Inflammatory macrophage (primary cell): ENCODE results near the gene ULBP1.
"Not testable (repeated sequence)": the region's sequence is repeated elsewhere in the genome, so short reads cannot be mapped to it uniquely, and the experiment has no call there.

ENCODE experiments used
- DNase-seq, 2 donors: peaks; one replicate each; pipeline ENCODE4 v3.0.0-alpha.2; 2020 to 2022

The ULBP1 gene

GRCh38 chr6:149978610-149979009 lies 14.9 kb downstream of the ULBP1 start:
- DNase-seq: no peak

DNA sequence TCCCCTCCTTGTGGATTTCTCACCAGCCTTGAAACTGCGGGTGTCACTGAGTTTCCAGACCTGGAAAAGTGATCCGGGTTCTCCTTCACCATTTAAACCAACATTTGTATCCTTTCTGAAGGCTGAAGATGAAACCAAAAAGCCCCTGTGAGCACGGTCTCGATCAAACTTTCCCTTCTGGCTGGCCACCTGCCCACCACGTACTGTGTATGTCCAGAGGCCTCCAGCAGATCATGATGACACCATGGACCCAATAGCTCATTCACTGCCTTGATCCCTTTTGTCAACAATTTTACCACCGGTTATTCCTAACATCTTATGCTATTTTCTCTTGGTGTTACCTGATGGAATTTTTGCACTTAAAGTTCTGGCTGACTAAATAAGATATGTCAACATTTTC lies 15.6 kb downstream of the ULBP1 start:
- DNase-seq: no peak

DNA sequence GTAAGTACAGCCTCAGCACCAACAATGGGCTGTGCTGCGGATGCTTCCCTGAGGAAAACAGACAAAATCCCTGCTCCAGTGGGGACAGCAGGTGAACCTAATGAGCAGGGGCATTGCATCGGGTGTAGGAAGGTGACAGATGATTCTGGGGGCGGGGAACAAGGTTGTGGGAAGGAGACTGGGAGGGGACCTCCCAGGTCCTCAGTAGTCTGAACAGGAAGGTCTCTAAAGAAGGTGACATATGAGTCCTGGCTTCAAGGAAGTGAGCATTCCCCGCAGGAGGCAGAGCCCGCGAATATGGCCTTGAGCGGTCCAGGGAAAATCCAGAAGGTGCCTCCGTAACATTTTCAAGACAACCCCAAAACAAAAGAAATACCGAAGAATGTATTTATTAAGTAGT lies 19.4 kb downstream of the ULBP1 start:
- DNase-seq: no peak

- no peak for DNase-seq
Observed at GRCh38 chr6:149984773-149985172, 21.0 kb downstream of the ULBP1 start.

- no peak for DNase-seq
Observed at GRCh38 chr6:149985481-149985937, 21.8 kb downstream of the ULBP1 start.

GRCh38 chr6:149987602-149988107 lies 23.9 kb downstream of the ULBP1 start:
- no peak for DNase-seq

GRCh38 chr6:149988550-149989346 lies 25.0 kb downstream of the ULBP1 start:
- no peak for DNase-seq

GRCh38 chr6:149990212-149990660 lies 26.5 kb downstream of the ULBP1 start:
- DNase-seq: no peak

DNA sequence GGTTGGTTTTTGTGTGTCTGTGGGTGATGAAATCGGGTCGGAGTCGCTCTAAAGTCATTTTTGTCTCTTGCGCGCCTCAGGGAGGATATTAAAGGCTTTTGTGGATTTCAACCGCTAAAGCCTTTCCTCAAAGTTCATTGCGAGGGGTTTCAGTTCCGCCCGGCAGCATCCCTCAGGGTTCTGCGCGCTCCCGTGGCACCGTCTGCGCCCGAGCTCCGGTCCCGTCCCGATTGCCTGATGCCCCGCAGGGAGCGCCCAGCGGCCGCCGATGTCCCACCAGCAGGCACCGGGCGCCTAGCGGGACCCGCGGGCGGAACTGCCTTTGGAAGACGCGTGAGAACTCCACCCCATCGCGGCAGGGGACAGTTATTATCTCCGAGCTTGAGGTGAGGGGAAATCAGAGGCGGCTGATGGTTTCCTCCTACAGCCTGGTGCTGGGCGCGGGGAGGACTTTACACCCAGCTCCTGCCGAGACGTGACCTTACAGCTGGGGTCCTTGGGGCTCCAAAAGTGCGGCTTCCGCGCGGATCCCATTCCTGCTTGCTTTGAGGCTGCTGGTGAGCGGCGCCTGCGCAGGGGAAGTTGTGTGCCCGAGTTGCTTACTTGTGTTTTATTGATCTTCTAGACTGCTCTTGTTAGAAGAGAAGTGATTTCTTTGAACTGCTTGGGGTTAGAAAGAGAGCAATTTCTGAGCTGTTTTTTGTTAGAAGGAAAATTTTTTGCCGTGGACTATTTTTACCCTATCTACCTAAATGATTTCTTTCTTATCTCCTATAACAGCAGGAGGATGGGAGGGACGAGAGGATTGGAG lies 27.1 kb downstream of the ULBP1 start:
- DNase-seq: peak in 1 of 2 donors; percentile 7

DNA sequence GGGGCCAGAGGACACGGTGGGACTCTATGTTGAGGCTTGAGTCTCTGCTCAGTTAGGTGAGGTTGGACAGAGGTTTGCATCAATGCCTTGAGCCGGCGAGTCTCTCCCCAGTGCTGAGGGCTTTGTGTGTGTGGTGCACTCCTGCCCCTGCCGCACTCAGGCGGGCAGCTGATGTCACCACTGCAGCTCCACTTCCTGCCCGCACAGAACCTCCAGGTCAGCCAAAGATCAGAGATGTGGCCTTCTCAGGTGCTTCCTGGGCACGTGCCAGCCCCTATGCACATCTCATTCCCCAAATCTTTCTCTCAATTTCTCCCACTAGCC lies 27.7 kb downstream of the ULBP1 start:
- not testable (repeated sequence) for DNase-seq

- DNase-seq: no peak
Observed at GRCh38 chr6:149991838-149992237, 28.1 kb downstream of the ULBP1 start.

- no peak for DNase-seq
Observed at GRCh38 chr6:149995235-149995750, 31.6 kb downstream of the ULBP1 start.

DNA sequence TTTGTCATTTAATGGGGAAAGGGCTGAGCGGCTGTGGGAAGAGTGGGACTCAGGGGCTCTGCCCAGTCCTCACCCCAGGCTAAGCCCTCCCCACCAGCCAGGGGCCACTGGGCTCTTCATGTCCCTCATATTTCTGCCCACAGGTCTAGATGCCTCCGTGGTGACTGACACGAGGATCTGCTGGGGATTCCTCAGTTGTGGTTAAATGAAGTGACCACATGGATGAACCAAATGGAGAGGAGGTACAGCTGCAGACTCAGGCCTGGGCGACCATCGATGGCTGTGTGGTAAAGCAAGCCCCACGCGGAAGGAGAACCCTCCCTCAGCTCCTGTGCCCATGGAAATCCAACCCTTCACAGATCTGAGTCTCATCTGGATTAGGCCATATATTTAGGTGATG lies 32.2 kb downstream of the ULBP1 start:
- no peak for DNase-seq

- DNase-seq: no peak
Observed at GRCh38 chr6:149999636-150000035, 35.9 kb downstream of the ULBP1 start.

- no peak for DNase-seq
Observed at GRCh38 chr6:150001295-150002008, 37.7 kb downstream of the ULBP1 start.

DNA sequence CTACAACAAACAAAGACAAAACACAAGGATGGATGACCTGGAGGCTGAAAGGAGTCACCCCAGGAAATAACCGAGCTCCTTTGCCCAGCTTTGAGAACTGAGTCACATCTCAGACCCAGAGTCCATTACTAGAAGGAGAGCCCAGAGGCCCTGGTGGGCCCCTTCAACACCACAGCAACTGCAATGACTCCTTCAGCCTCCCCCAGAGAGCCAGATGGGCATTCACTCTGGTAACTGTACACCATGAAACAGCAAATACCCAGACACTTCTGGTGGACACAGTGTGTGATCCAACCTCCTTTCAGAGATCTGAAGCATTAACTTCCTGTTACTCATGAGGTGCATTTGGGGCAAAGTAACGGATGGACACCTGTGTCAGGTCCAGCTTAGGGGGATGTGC lies 39.0 kb downstream of the ULBP1 start:
- no peak for DNase-seq

GRCh38 chr6:150003599-150003998 lies 39.9 kb downstream of the ULBP1 start:
- DNase-seq: not testable (repeated sequence)

DNA sequence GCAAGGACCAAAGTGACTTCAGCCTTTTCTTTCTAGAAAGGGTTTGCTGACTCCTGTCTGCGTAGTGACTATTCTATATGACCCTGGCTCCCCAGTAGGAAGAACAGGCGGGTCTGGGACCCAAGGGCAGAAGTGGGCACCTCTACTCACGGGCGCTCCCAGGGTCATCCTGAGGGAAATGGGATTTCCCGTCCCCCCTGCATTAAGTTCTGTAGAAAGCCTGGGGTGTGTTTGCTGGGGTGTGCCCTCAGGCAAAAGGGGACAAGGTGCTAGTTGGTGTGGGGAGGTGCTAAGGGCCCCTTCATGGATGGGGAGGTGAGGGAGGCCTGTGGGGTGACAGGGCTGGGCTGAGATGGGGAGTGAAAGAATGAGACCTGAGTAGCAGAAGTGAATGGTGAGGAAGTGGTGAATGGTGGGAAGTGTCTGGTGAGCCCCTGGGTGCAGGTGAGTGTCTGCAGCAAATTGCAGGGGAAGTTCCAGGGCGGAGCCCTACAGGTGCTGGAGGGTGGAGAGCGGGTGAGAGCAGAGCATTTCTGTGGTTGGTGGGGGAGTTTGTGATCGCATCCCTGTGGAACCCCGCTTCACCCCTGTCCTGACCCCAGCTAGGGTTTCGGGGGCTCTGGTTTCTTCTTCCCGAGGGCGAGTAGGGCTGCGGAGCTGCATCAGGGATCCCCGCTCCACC lies 40.5 kb downstream of the ULBP1 start:
- DNase-seq: no peak

DNA sequence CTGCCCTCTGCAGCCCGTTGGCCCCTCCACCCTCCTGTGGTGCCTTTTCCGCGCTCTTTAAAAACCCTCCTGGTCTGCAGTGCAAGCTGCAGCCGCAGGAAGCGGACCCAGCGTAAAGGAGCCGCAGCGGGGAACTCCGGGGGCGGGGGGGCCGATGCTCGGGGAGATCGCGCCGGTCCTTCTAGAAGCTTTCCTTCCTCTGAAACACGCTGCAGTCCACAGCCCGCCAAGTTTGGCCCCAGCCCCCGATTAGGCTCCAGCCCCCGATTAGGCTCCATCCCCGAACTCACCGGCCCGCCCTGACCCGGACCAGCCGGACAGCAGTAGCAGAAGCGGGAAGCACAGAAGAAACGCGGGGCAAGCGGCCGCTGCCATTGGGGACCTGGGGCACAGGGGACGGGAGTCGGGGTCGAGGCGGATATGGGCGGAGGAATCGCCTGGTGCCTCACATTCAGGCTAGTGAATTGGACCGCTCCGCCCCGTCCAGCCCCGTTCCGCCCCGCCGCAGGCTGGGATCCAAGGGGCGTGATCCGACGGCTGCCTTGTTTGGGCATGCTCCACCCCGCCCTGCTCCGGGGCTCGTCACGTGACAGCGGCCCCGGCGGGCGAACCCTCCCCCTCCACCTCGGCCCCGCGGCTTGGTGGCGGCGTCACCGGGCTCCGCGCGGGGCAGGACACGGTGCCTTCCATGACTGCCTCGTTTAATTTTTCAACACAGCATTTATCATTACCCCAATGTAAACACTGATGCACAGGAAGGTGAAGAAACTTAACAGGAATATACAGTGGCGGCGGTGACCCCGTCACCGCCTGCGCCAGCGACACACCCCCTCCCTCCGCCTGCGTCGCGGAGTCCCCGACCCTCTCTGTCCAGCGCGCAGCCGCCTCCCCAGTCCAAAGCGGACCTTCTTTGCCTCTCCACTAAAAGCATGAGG lies 41.3 kb downstream of the ULBP1 start:
- peak; percentile 80 for DNase-seq

DNA sequence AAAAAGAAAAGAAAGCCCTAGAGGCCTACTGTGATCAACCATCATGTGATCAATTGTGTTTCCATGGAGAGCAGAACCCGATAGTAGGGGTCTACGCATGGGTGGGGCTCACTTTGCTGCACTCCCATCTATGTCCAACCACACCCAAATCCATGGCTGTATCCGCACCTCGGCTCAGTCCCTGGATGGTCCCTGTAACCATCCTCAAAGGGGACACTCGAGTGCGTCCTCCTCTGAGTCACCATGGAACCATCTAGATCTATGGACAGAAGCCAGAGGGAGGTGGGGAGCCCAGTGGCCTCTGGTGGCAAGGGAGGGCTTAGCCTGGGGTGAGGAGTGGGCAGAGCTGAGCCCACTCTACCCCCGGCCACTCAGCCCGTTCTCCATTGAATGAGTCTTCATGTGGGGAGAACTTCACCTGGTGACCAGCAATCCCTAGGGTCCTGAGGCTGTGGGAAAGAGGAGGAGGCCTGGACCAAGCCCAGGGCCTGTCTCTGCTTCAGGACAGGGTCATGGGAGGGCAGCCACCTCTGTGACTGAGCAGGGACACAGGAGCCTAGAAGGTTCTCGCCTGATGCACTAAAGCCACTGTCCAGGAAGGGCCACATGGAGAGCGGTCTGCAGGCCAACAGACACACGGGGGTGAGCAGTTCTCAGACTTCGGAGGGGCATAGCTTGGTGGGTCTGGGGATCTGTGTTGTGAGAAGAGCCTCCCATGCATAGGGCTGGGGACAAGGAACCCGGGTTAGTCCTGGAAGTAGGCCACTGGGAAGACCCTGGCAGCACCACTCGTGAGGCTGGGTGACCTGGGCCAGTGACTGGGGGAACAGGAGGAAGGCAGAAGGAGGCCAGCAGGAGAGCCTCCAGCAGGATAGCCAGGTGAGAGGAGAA lies 42.3 kb downstream of the ULBP1 start:
- no peak for DNase-seq
